NCI-H510A (cell line): ENCODE data around the gene MYH7.
"Not testable (repeated sequence)": the region's sequence is repeated elsewhere in the genome, so short reads cannot be mapped to it uniquely, and the experiment has no call there.

ENCODE experiments used
- DNase-seq: peaks from one replicate; lab custom pipeline; 2025; lab: John Stamatoyannopoulos, UW

The MYH7 gene

GRCh38 chr14:23406725-23407355 is 28.6 kb downstream of the MYH7 start:
- no peak for DNase-seq

GRCh38 chr14:23406244-23406643 is 29.2 kb downstream of the MYH7 start:
- no peak for DNase-seq

DNA sequence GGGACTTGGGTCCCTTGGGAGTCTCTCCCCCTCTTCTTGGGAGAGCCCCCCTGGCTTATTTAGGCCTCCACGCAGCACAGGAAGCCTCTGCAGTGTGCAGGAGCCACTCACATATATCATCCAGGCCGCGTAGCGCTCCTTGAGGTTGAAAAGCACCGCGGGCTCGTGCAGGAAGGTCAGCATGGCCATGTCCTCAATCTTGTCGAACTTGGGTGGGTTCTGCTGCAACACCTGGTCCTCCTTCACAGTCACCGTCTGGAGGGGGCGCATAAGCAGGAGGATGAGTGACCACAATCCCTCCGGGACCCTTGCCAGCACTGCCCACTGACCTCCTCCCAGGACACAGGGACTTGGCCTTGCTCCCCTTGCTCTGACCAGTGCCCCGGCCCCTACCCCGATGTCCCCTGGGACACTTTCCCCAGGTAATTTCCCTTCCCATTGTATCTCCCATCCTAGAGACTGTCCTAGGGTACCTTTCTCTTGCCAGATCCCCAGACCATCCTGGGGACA is 29.9 kb downstream of the MYH7 start:
- DNase-seq: no peak

DNA sequence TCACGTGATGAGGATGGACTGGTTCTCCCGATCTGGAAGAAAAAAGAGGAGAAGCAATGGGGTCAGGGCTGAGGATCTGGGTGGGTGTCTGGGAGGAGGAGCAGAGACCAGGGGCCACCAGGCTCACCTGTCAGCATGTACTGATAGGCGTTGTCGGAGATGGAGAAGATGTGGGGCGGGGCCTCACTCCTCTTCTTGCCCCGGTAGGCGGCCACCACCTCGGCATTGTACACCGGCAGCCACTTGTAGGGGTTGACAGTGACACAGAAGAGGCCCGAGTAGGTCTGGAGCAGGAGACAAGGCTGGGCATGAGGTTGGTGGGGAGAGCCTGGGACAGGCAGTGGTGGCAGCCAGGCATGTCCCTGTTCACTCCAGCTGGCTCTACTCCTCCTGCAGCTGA is 30.4 kb downstream of the MYH7 start:
- DNase-seq: no peak

DNA sequence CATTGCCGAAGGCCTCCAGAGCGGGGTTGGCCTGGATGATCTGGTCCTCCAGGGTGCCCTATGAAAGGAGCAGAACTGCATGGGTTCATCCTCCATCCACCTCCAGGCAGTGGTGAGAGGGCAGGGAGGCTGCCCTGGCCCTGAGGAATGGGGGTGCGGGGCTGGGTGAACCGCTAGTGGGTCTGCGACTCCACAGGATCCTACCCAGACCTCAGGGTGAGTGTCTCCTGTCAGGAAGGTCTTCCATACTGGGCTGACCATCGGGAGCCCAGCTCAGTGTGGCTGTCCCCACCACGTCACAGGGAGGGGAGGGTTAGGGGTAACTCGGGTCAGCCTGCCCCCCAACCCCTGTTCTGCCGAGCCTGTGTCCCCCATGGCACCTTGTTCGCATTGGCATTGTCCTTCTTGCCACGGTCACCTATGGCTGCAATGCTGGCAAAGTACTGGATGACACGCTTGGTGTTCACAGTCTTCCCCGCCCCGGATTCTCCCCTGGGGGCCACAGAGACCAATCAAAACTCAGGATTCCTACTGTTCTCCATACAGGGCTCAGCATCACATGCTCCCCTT is 31.0 kb downstream of the MYH7 start:
- DNase-seq: no peak

DNA sequence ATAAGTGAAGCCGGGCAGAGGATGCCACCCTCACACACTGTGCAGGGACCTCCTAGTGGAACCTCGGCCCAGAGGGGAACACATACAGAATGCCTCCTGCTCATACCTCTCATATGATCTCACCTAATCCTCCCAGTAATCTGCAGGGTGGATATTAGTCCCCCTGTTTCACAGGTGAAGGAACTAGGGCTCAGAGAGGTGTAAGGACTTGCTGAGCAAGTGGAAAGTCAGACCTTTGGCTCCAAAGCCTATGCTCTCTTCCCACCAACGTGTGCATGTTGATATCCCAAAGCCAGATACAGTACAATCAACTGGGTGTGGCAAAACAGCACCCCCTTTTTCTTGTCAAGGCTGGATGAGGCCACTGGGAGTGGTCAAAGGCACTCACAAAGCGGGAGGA is 31.6 kb downstream of the MYH7 start:
- no peak for DNase-seq

GRCh38 chr14:23403139-23403438 is 32.4 kb downstream of the MYH7 start:
- DNase-seq: no peak

DNA sequence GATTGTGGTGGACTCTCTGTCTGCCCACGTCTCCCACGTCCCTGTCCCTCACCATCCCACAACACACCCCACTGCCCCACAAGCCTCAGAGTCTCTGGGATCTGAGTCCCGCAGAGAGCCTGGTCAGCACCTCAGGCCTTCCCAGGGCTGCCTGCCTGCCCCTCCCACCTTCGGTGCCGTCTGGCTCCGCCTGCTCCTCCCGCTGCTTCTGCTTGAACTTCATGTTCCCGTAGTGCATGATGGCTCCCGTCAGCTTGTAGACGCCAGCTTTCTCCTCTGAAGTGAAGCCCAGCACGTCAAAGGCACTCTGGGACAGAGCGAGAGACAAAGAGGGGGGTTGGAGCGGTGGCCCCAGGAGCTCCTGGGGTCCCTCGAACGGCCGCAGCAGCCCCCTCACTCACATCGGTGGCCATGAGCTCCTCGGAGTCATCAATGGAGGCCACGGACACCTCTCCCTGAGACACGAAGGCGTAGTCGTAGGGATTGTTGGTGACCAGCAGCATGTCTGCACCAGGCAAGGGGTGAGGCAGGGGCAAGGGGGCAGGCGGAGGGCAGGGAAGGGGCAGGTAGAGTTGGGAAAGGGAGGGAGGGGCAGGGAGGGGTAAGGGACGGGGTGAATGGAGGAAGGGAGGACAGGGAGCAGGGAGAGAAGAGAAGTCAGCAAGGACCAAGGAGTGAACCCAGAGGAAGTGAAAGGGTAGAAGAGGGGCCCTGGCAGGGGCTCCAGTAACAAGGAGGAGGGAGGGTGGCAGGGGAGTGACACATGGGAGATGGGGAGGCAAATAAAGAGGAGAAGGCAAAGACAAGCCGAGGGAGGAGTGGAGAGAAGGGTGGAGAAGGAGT is 32.9 kb downstream of the MYH7 start:
- no peak for DNase-seq

- no peak for DNase-seq
These were observed 34.2 kb downstream of the MYH7 start for GRCh38 chr14:23401291-23401690.

GRCh38 chr14:23400496-23401149 is 34.8 kb downstream of the MYH7 start:
- DNase-seq: not testable (repeated sequence)

DNA sequence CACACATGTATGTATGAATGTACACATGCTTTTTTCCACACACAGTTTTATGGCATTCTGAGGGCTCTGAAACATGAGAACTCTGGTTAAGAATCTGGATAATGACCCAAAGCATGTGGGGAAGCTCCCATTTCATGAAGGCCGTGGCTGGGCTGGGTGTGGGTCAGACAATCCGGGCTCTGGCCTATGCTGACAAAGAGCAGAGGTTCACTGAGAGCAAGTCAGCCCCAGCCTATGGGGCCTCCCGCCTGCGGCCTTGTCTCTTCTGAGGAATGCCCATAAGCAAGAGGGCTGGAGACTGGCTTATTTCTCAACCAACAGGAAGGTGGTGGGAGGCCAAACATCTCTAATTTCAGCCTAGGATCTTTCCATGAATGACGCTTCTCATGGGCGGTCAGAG is 35.9 kb downstream of the MYH7 start:
- no peak for DNase-seq

DNA sequence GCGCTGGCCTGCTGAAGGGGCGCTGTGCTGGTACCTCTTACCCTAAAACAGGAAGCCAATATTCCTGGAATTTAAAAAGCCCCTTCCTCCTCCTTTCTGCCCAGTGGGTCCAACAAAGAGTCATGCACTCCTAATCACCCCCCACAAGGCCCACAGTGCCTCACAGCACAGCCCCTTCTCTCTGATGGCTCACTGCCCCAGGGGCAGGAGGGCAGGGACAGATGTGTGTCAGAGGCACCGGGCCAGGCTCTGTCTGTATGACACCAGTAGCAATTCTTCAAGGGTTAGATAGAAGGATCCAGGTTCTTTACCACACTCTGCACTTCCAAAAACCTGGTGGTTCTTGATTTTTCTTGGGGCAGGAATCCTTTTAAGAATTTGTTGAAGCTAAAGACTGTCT is 36.3 kb downstream of the MYH7 start:
- DNase-seq: no peak

GRCh38 chr14:23398348-23398747 is 37.1 kb downstream of the MYH7 start:
- DNase-seq: peak; percentile 62

DNA sequence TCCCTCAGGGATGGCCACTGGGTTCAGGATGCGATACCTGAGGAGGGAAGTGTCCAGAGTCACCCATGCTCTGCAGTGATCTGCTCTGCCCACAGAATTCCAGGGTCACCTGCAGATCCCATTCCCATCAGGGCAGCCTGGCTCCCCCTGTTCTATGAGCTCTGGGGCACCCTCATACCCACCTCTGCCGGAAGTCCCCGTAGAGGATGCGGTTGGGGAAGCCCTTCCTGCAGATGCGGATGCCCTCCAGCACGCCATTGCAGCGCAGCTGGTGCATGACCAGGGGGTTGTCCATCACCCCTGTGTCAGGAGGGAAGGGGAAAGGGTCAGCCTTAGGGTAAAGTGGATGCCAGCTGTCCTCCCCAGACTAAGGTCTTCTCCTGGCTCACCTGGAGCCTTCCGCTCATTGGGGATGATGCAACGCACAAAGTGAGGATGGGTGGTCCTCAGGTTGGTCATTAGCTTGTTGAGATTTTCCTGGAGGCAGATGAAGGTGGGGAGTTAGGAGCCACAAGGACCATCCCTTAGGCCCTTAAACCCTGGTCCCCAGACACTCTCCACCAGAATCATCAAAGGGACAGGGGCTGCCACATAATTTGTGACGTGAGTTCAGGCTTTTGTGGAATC is 38.6 kb downstream of the MYH7 start:
- no peak for DNase-seq

- no peak for DNase-seq
These were observed 39.3 kb downstream of the MYH7 start for GRCh38 chr14:23396126-23396525.

- no peak for DNase-seq
These were observed 42.8 kb downstream of the MYH7 start for GRCh38 chr14:23392613-23393012.

- not testable (repeated sequence) for DNase-seq
These were observed 45.6 kb downstream of the MYH7 start for GRCh38 chr14:23389871-23390270.

- DNase-seq: no peak
These were observed 46.1 kb downstream of the MYH7 start for GRCh38 chr14:23389396-23389795.

- no peak for DNase-seq
These were observed 46.5 kb downstream of the MYH7 start for GRCh38 chr14:23388996-23389395.

DNA sequence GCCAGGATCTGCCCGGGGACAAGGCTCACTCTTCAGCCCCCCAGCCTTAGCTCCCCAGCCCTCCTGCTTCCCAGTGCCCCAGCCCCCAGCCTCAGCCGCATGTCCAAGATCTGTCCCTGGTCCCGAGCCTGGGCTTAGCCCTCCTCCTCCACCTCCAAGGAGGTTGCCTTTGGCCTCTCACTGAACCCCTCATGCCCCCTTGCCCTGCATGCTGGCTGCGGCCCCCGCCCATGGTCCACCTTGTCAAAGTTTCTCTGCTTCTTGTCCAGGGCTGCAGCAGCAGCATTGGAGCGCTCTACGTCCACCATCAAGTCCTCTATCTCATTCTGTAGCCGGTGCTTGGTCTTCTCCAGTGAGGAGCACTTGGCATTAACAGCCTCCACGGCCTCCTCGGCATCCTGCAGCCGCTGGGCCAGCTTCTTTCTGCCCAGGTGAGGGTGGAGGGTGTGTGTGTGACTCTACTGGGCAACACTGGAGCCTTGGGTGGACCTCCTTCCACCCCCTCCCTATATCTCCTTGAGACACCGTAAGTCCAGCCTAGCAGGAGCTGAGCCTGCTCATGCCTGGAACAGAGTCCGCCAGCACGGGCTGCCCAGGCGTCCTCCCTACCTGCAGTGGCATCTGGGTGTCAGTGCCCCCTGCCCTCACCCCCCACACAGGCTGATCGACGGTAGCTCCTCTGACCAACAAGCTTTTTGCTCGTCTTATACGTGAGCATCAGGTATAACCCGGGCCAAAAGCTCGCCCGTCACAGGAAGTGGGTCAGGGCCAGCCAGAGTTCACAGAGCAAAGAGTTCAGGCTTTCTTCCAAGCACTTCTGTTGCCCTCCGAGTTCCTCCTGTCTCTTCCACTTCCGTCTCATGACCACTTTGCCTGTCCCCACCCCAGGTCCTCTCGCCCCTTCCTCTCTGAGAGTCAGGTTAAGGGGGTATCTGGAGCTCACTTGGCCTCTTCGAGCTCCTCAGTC is 47.3 kb downstream of the MYH7 start:
- DNase-seq: no peak

DNA sequence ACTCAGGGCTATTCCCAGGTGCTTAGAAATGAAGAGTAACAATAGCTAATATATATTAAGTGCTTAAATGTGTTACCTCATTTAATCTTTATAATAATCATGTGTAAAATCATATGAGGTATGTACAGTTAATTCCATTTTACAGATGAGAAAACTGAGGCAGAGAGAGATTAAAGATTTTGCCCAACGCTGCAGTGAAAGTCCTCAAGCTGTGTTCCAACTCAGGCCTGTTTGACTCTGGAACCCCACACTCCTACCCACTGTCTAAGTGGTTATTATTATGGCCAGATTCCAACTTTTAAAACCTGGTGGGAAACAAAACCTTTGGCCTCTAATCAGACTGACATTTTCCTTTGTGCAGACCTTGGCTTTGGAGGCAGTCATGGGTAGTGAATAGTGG is 48.5 kb downstream of the MYH7 start:
- DNase-seq: no peak
